HepG2 (cell line): Measurements from ENCODE around the gene MMP19. TPM values are rescaled to one million over a fixed set of nuclear protein-coding genes. Genes with fewer than 3 reads are reported as not detected.

Experiments
- AGO1 ChIP-seq: fragments of 200-400 bp; formaldehyde crosslinking; IDR thresholded peaks from 2 replicates; pipeline ENCODE4 v1.6.1; 2017; ENCODE audit warnings: mild to moderate bottlenecking, low read depth, low read length, moderate library complexity; ENCODE audit not compliant: poor library complexity, severe bottlenecking
- ARID4A ChIP-seq: sonication (generic); formaldehyde crosslinking; IDR thresholded peaks from 2 replicates; pipeline ENCODE4 v1.5.0; 2020; ENCODE audit warnings: mild to moderate bottlenecking, missing genetic modification reagents, borderline replicate concordance
- ATM ChIP-seq: fragments of 450-650 bp; IDR thresholded peaks from 2 replicates; pipeline ENCODE4 v1.7.1; 2017; ENCODE audit warnings: mild to moderate bottlenecking, borderline replicate concordance
- ELF4 ChIP-seq: sonication (generic); formaldehyde crosslinking; IDR thresholded peaks from 2 replicates; pipeline ENCODE4 v1.5.0; 2020; ENCODE audit warnings: missing genetic modification reagents, mild to moderate bottlenecking, moderate library complexity, borderline replicate concordance
- KLF12 ChIP-seq: sonication (generic); formaldehyde crosslinking; IDR thresholded peaks from 2 replicates; pipeline ENCODE4 v1.4.0; 2020; ENCODE audit warnings: missing genetic modification reagents, borderline replicate concordance
- MTERF4 ChIP-seq: sonication (generic); formaldehyde crosslinking; IDR thresholded peaks from 2 replicates; pipeline ENCODE4 v1.8.0; 2023; ENCODE audit warnings: mild to moderate bottlenecking, missing genetic modification reagents
- PAX8 ChIP-seq: sonication (generic); formaldehyde crosslinking; IDR thresholded peaks from 2 replicates; pipeline ENCODE4 v1.8.0; 2022; ENCODE audit warnings: mild to moderate bottlenecking, missing genetic modification reagents, borderline replicate concordance
- PCBP1 ChIP-seq: fragments of 200-400 bp; formaldehyde crosslinking; IDR thresholded peaks from 2 replicates; pipeline ENCODE4 v1.6.1; 2017; ENCODE audit warnings: mild to moderate bottlenecking, low read depth, low read length, borderline replicate concordance
- SP4 ChIP-seq: sonication (generic); formaldehyde crosslinking; IDR thresholded peaks from 2 replicates; pipeline ENCODE4 v1.8.1; 2023; ENCODE audit warnings: mild to moderate bottlenecking, missing genetic modification reagents
- TIGD3 ChIP-seq: sonication (generic); formaldehyde crosslinking; IDR thresholded peaks from 2 replicates; pipeline ENCODE4 v1.5.1; 2020; ENCODE audit warnings: mild to moderate bottlenecking, missing genetic modification reagents, borderline replicate concordance
- ZFP36L1 ChIP-seq: sonication (generic); formaldehyde crosslinking; IDR thresholded peaks from 2 replicates; pipeline ENCODE4 v1.8.0; 2022; ENCODE audit warnings: mild to moderate bottlenecking, missing genetic modification reagents, moderate library complexity
- ZHX1 ChIP-seq: sonication (generic); formaldehyde crosslinking; IDR thresholded peaks from 2 replicates; pipeline ENCODE4 v1.8.1; 2022; ENCODE audit warnings: low read depth, mild to moderate bottlenecking, missing genetic modification reagents
- ZNF207 ChIP-seq: fragments of 450-650 bp; IDR thresholded peaks from 2 replicates; pipeline ENCODE4 v1.6.1; 2016; ENCODE audit warnings: antibody characterized with exemption, borderline replicate concordance
- ZNF234 ChIP-seq: sonication (generic); formaldehyde crosslinking; conservative IDR thresholded peaks from 2 replicates; pipeline ENCODE4 v1.5.1; 2020; ENCODE audit warnings: mild to moderate bottlenecking, missing genetic modification reagents
- ZNF382 ChIP-seq: sonication (generic); formaldehyde crosslinking; IDR thresholded peaks from 2 replicates; pipeline ENCODE4 v1.5.0; 2020; ENCODE audit warnings: missing genetic modification reagents, mild to moderate bottlenecking, borderline replicate concordance
- ZUFSP ChIP-seq: sonication (generic); formaldehyde crosslinking; IDR thresholded peaks from 2 replicates; pipeline ENCODE4 v1.9.0; 2021; ENCODE audit warnings: missing genetic modification reagents, mild to moderate bottlenecking, borderline replicate concordance
- polyA plus RNA-seq, 8 experiments: library from polyadenylated mRNA; depleted of rRNA in 3 of 8; stranded (reverse) in 7 of 8; unstranded in 1 of 8; fragments of >200 nt; fragmentation: Illumina TruSeq in 4 of 8; extraction: Trizol in 4 of 8; gene quantifications; 2 replicates each; pipeline versions ENCODE4 v1.2.1 to v1.2.3, GENCODE V29; 2011 to 2016; ENCODE audit warnings: low read depth in 4 of 8, missing spikeins in 1 of 8, mixed read lengths in 1 of 8; ENCODE audit not compliant: insufficient read depth in 1 of 8
- total RNA-seq, 5 experiments: library from RNA; depleted of rRNA; stranded (reverse); fragments of >200 nt; fragmentation: Illumina TruSeq; extraction: Trizol; gene quantifications; 2 replicates each; pipeline ENCODE4 v1.2.3, GENCODE V29; 2016; ENCODE audit warnings: low read depth in 1 of 5

MMP19 gene
- total and polyA plus RNA-seq, 2 of the 13 experiments (the other 11 are each of a cell fraction or from before 2014, with no cell fraction given), result 0.07 to 0.08 TPM

- TF ChIP-seq ARID4A, result peak; percentile 59
- no peak for TF ChIP-seq ELF4 (CRISPR knock-in tag)
- no peak for TF ChIP-seq ZUFSP (CRISPR knock-in tag)
- TF ChIP-seq ZHX1, result no peak
- TF ChIP-seq ZNF382 (CRISPR knock-in tag), result no peak
- TF ChIP-seq PAX8 (CRISPR knock-in tag), result no peak
- peak; percentile 43; the same call in 1 of the 2 replicates for TF ChIP-seq TIGD3 (CRISPR knock-in tag)
- TF ChIP-seq KLF12 (CRISPR knock-in tag), result no peak
- no peak for TF ChIP-seq MTERF4
- no peak for TF ChIP-seq SP4 (CRISPR knock-in tag)
- TF ChIP-seq ZFP36L1 (CRISPR knock-in tag), result no peak; the same call in 1 of the 2 replicates
- TF ChIP-seq PCBP1, result 0 out of 2 replicates have a peak, but pooled peaks have one; percentile 6
- peak; percentile 43 for TF ChIP-seq AGO1
- no peak for TF ChIP-seq ZNF234 (CRISPR knock-in tag)
- no peak for TF ChIP-seq ZNF207
- no peak for TF ChIP-seq ATM
Measured at GRCh38 chr12:55829967-55830600, 12.7 kb downstream of the MMP19 start (continued).
